HG02840 (cell line): ENCODE measurements around the gene NFIC.
A peak's percentile ranks its signal among the peaks of the same experiment; 100 is the strongest.
"Not testable (repeated sequence)": the region's sequence is repeated elsewhere in the genome, so short reads cannot be mapped to it uniquely, and the experiment has no call there.

Experiments
- ATAC-seq: cut with Tn5 transposase; IDR thresholded peaks from one replicate; pipeline ENCODE4 v1.9.1; 2021; ENCODE audit warnings: mild to moderate bottlenecking, moderate library complexity, moderate number of reproducible peaks; ENCODE audit not compliant: unreplicated experiment, low FRiP score

Gene NFIC

DNA sequence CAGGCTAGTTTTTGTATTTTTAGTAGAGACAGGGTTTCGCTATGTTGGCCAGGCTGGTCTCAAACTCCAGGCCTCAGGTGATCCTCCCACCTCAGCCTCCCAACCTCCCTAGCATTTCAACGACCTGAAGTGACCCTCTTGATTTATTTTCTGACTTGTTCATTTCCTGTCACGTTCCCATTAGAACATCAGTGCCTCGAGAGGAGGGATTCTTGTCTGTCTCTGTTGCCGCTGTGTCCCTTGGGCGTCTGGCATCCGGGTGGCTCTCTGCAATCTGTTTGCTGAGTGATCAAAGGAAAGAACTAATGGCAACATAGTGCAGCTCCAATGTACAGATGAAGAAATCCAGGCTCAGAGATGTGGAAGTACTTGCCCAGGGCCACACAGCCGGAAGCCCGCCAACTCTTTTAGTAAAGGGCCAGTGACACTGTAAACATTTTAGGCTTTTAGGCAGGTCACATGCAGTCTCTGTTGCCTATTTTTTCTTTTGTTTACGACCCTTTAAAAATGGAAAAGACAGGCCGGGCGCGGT lies 47.5 kb downstream of the NFIC start:
- ATAC-seq = no peak

GRCh38 chr19:3415695-3416094 lies 49.3 kb downstream of the NFIC start:
- ATAC-seq = no peak

DNA sequence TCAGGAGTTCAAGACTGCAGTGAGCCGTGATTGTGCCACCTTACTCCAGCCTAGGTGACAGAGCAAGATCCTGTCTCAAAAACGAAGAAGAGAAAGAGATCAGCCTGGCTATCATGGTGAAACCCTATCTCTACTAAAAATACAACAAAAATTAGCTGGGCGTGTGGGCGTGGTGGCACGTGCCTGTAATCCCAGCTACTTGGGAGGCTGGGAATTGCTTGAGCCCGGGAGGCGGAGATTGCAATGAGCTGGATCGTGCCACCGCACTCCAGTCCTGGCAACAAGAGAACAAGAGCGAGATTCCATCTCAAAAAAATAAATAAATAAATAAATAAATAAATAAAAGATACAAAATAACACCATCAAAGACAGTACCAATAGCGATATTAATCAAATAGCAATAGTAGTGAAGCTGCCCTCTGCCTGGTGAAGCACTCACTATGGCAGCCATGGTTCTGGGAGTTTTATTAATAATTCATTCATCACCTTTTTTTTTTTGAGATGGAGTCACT lies 53.9 kb downstream of the NFIC start:
- ATAC-seq = no peak

GRCh38 chr19:3420909-3421619 lies 54.7 kb downstream of the NFIC start:
- ATAC-seq = no peak

DNA sequence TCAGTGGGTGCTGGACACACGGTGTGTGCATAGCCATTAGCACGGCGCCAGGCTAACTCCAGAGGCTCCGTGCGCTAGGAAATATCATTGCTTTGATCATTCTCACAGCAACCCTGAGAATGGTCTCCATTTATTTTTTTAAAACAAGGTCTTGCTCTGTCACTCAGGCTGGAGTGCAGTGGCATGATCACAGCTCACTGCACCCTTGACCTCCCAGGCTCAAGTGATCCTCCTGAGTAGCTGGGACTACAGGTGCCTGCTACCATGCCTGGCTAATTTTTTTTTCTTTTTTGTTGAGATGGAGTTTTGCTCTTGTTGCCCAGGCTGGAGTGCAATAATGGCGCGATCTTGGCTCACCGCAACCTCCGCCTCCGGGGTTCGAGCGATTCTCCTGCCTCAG lies 55.3 kb downstream of the NFIC start:
- ATAC-seq = not testable (repeated sequence)

GRCh38 chr19:3423183-3423829 lies 56.9 kb downstream of the NFIC start:
- ATAC-seq = no peak

GRCh38 chr19:3426433-3426832 lies 60.0 kb downstream of the NFIC start:
- no peak for ATAC-seq

DNA sequence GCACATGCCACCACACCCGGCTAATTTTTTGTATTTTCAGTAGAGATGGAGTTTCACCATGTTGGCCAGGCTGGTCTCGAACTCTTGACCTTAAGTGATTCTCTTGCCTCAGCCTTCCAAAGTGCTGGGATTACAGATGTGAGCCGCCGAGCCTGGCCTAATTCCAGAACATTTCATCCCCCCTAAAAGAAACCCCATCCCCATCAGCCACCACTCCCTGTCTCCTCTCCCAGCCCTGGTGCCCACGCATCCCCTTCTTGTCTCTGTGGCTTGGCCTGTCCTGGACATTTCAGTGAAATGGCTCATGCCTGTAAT lies 63.9 kb downstream of the NFIC start:
- not testable (repeated sequence) for ATAC-seq

DNA sequence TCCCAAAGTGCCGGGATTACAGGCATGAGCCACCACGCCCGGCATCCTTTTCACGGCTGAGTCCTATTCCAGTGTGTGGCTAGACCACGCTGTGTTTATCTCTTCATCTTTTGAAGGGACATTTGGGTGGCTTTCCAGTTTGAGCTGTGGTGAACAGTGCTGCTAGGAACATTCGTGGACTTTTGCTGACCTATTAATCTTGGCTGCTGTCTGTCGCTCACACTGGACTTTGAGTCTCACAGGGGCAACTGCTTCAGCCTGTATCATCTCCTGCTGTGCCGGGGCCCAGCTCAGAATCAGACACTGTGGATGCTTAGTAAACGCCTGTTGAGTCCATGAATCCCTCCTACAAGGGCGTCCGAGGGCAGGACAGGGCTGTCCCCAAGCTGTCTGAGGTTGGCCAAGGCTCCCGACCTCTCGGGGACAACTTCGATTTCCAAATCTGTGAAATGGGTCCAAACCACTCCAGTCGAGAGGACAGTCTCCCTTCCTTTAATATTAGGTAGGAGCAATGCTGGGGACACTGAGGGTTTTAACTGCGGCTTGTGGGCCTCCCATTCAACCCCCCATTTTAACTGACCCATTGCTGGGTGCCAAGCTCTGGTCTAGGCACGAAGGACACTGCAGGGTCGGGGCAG lies 65.5 kb downstream of the NFIC start:
- ATAC-seq = no peak

DNA sequence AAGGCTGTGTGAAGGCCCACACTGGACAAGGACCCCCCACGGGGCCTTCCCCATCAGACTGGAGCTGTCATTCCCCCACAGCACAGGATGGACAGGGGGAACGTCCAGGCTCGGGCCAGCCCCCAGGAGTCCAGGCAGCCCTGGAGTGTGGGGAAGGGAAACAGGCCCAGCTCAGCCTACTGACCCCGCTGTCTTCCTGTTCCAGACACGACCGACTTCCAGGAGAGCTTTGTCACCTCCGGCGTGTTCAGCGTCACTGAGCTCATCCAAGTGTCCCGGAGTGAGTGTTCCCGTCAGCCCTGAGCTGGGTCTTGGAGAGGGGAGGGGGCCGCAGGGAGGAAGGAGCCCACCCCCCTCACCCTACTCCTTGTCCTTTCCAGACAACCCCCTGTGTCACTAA lies 66.9 kb downstream of the NFIC start:
- ATAC-seq = no peak

- no peak for ATAC-seq
These were observed 67.6 kb downstream of the NFIC start for GRCh38 chr19:3433805-3434540.

GRCh38 chr19:3434630-3435553 lies 68.5 kb downstream of the NFIC start:
- peak; percentile 91 for ATAC-seq

DNA sequence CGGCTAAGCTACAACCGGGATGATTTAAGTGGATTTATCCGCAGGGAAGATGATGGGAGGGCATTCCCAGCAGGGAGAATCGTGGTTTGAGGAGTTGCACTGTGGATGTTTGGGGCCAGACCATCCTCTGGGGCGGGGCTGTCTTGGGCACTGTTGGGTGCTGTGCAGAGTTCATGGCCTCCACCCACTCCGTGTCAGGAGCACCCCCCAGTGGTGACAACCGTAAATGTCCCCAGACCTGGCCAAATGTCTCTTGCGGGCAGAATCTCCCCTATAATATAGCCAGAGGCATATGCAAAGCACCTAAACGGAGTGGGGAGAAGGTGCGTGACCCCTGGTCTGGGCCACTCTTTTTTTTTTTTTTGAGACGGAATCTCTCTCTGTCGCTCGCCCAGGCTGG lies 73.7 kb downstream of the NFIC start:
- no peak for ATAC-seq

- no peak for ATAC-seq
These were observed 75.0 kb downstream of the NFIC start for GRCh38 chr19:3441089-3441985.

DNA sequence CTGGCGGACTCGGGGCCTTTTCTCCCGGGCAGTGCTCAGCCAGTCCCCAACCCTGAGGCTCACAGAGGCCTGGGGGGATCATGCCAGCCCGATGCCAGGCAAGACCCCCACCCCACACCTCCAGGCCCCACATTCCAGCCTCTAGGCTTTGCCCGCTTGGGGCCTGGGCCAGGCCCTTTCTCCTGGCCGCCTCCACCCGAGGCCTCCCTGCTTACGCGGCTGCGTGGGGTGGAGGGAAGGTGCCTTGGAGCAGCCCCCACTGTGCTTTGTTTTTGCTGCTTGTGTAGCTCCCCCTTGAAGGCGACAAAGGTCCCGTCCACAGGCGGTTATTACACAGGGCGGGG lies 75.6 kb downstream of the NFIC start:
- no peak for ATAC-seq

- ATAC-seq = no peak
These were observed 76.2 kb downstream of the NFIC start for GRCh38 chr19:3442487-3443071.

GRCh38 chr19:3443840-3444694 lies 77.7 kb downstream of the NFIC start:
- no peak for ATAC-seq
